ENCODE data around the gene KNTC1.

DNA sequence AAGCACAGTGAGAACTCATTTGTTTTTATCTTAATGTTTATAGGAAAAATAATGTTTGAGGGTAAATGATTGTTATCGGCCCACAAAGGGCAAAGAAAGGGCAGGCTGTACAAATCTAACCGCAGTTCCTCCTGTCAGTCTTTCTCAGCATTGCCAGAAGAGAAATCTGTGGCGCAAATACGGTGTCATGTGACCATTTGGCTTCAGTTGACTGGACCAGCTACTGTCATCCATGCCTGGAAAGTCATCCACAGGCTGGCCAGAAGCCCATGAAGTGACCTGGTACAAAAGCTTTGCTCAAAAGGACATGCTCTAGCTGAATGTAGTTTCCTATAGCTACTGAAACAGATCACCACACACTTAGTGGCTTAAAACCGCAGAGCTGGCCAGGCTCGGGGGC lies 132.5 kb downstream of the KNTC1 start:
- TF ChIP-seq, protein P1, sequence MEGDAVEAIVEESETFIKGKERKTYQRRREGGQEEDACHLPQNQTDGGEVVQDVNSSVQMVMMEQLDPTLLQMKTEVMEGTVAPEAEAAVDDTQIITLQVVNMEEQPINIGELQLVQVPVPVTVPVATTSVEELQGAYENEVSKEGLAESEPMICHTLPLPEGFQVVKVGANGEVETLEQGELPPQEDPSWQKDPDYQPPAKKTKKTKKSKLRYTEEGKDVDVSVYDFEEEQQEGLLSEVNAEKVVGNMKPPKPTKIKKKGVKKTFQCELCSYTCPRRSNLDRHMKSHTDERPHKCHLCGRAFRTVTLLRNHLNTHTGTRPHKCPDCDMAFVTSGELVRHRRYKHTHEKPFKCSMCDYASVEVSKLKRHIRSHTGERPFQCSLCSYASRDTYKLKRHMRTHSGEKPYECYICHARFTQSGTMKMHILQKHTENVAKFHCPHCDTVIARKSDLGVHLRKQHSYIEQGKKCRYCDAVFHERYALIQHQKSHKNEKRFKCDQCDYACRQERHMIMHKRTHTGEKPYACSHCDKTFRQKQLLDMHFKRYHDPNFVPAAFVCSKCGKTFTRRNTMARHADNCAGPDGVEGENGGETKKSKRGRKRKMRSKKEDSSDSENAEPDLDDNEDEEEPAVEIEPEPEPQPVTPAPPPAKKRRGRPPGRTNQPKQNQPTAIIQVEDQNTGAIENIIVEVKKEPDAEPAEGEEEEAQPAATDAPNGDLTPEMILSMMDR (IDR thresholded peaks at IDR 0.05), result no peak
- TF ChIP-seq POLR2A (IDR thresholded peaks at IDR 0.05) (no peak), POLR2AphosphoS5 (IDR thresholded peaks at IDR 0.05; ENCODE audit: insufficient read depth in 1 of 2, low read depth in 1 of 2) (no peak)
